ENCODE results near the gene CD300LD.

Gene CD300LD

GRCh38 chr17:74544991-74545842 is 46.9 kb downstream of the CD300LD start:
- H3K4me3 ChIP-seq (replicated peaks; ENCODE audit: low read depth, low read length): no peak overlapping the region
- DNase-seq (ENCODE audit: low read depth): no peak
- no peak for TF ChIP-seq CTCF (IDR thresholded peaks at IDR 0.05; ENCODE audit: low read length, missing control alignments)

GRCh38 chr17:74543891-74544760 is 48.0 kb downstream of the CD300LD start:
- no peak overlapping the region for H3K4me3 ChIP-seq (replicated peaks; ENCODE audit: low read depth, low read length)
- TF ChIP-seq CTCF (IDR thresholded peaks at IDR 0.05; ENCODE audit: low read length, missing control alignments): no peak
- DNase-seq (ENCODE audit: low read depth): no peak

GRCh38 chr17:74543406-74543805 is 48.7 kb downstream of the CD300LD start:
- no peak for DNase-seq (ENCODE audit: low read depth)
- TF ChIP-seq CTCF (IDR thresholded peaks at IDR 0.05; ENCODE audit: low read length, missing control alignments): no peak
- H3K4me3 ChIP-seq (replicated peaks; ENCODE audit: low read depth, low read length): no peak overlapping the region

- DNase-seq (ENCODE audit: low read depth): no peak
- no peak overlapping the region for H3K4me3 ChIP-seq (replicated peaks; ENCODE audit: low read depth, low read length)
- TF ChIP-seq CTCF (IDR thresholded peaks at IDR 0.05; ENCODE audit: low read length, missing control alignments): no peak
Measured at GRCh38 chr17:74542727-74543383, 49.2 kb downstream of the CD300LD start.

- H3K4me3 ChIP-seq (replicated peaks; ENCODE audit: low read depth, low read length): no peak overlapping the region
- TF ChIP-seq CTCF (IDR thresholded peaks at IDR 0.05; ENCODE audit: low read length, missing control alignments): no peak
- DNase-seq (ENCODE audit: low read depth): no peak
Measured at GRCh38 chr17:74542166-74542565, 49.9 kb downstream of the CD300LD start.

GRCh38 chr17:74541176-74542111 is 50.6 kb downstream of the CD300LD start:
- no peak overlapping the region for H3K4me3 ChIP-seq (replicated peaks; ENCODE audit: low read depth, low read length)
- no peak for DNase-seq (ENCODE audit: low read depth)
- TF ChIP-seq CTCF (IDR thresholded peaks at IDR 0.05; ENCODE audit: low read length, missing control alignments): no peak
